Liver (tissue), 9 donors: ENCODE measurements around the gene CAT. TPM values are rescaled to one million over a fixed set of nuclear protein-coding genes. Genes with fewer than 3 reads are reported as not detected.

ENCODE experiments used
- DNase-seq: peaks from one replicate; pipeline ENCODE4 v3.0.0-alpha.2; 2017; ENCODE audit warnings: low spot score
- H3K27ac ChIP-seq, 2 donors: one replicate each; pipeline ENCODE4 v1.7.0; 2013; ENCODE audit warnings: inconsistent platforms in 2 of 2, low read length in 2 of 2, control low read depth in 1 of 2, low read depth in 1 of 2, mild to moderate bottlenecking in 1 of 2
- H3K27me3 ChIP-seq, 4 donors: one replicate each; pipeline versions ENCODE4 v1.6.1 to v1.7.0; 2013; ENCODE audit warnings: low read length in 3 of 4, inconsistent platforms in 1 of 4, mild to moderate bottlenecking in 1 of 4, moderate library complexity in 1 of 4; ENCODE audit not compliant: control insufficient read depth in 4 of 4, insufficient read depth in 4 of 4
- H3K36me3 ChIP-seq, 4 donors: one replicate each; pipeline versions ENCODE4 v1.6.1 to v1.7.0; 2013; ENCODE audit warnings: low read length in 3 of 4, mild to moderate bottlenecking in 3 of 4, low read depth in 1 of 4, moderate library complexity in 1 of 4; ENCODE audit not compliant: control insufficient read depth in 4 of 4, insufficient read depth in 3 of 4
- H3K4me1 ChIP-seq, 4 donors: one replicate each; pipeline versions ENCODE4 v1.6.1 to v1.7.0; 2013; ENCODE audit warnings: low read length in 3 of 4, mild to moderate bottlenecking in 3 of 4, moderate library complexity in 1 of 4; ENCODE audit not compliant: control insufficient read depth in 4 of 4, insufficient read depth in 4 of 4
- H3K4me3 ChIP-seq, 3 donors: one replicate each; pipeline versions ENCODE4 v1.6.1 to v1.7.0; 2013; ENCODE audit warnings: low read length in 3 of 3, control low read depth in 1 of 3, low read depth in 1 of 3, mild to moderate bottlenecking in 1 of 3
- H3K9ac ChIP-seq, 2 donors: one replicate each; pipeline ENCODE4 v1.7.0; 2013; ENCODE audit warnings: low read length in 2 of 2, mild to moderate bottlenecking in 2 of 2, moderate library complexity in 2 of 2, control low read depth in 1 of 2, low read depth in 1 of 2
- H3K9me3 ChIP-seq, 4 donors: one replicate each; pipeline versions ENCODE4 v1.6.1 to v1.7.0; 2013; ENCODE audit warnings: low read length in 3 of 4; ENCODE audit not compliant: control insufficient read depth in 4 of 4
- ATF3 ChIP-seq: IDR thresholded peaks from 2 replicates; pipeline ENCODE4 v1.6.1; 2016; ENCODE audit warnings: antibody characterized with exemption
- CTCF ChIP-seq: fragments of 150-350 bp; IDR thresholded peaks from 2 replicates; pipeline ENCODE4 v1.5.1; 2017; ENCODE audit warnings: improper control_type of control experiment, low read depth, low read length; ENCODE audit not compliant: missing input control
- EGR1 ChIP-seq, 2 donors: IDR thresholded peaks; 2 replicates each; pipeline ENCODE4 v1.6.1; 2016 to 2018; ENCODE audit warnings: antibody characterized with exemption in 2 of 2, low read depth in 2 of 2
- FOXA2 ChIP-seq: IDR thresholded peaks from 2 replicates; pipeline ENCODE4 v1.6.1; 2016; ENCODE audit warnings: antibody characterized with exemption
- GABPA ChIP-seq, 2 donors: IDR thresholded peaks in 1 of 2; conservative IDR thresholded peaks in 1 of 2; 2 replicates each; pipeline ENCODE4 v1.6.1; 2016; ENCODE audit warnings: antibody characterized with exemption in 2 of 2, mild to moderate bottlenecking in 1 of 2, moderate library complexity in 1 of 2
- HNF4A ChIP-seq, 2 donors: conservative IDR thresholded peaks; 2 replicates each; pipeline ENCODE4 v1.6.1; 2016; ENCODE audit warnings: antibody characterized with exemption in 2 of 2, mild to moderate bottlenecking in 2 of 2
- JUND ChIP-seq, 2 donors: IDR thresholded peaks; 2 replicates each; pipeline ENCODE4 v1.6.1; 2016; ENCODE audit warnings: antibody characterized with exemption in 2 of 2
- RAD21 ChIP-seq, 2 donors: IDR thresholded peaks; 2 replicates each; pipeline ENCODE4 v1.6.1; 2016; ENCODE audit warnings: antibody characterized with exemption in 2 of 2, mild to moderate bottlenecking in 2 of 2
- REST ChIP-seq: IDR thresholded peaks from 2 replicates; pipeline ENCODE4 v1.6.1; 2016; ENCODE audit warnings: antibody characterized with exemption, mild to moderate bottlenecking
- RXRA ChIP-seq, 2 donors: IDR thresholded peaks; 2 replicates each; pipeline ENCODE4 v1.6.1; 2017 to 2018; ENCODE audit warnings: antibody characterized with exemption in 2 of 2, mild to moderate bottlenecking in 1 of 2
- SP1 ChIP-seq: IDR thresholded peaks from 2 replicates; pipeline ENCODE4 v1.6.1; 2018; ENCODE audit warnings: antibody characterized with exemption, mild to moderate bottlenecking
- TAF1 ChIP-seq: conservative IDR thresholded peaks from 2 replicates; pipeline ENCODE4 v1.6.1; 2016; ENCODE audit warnings: antibody characterized with exemption, mild to moderate bottlenecking
- WGBS: extraction: QIAGEN DNeasy Blood & Tissue Kit; methylation state at CpG from one replicate; pipeline ENCODE4 v1.1.7; 2013; 5-methylcytosine and 5-hydroxymethylcytosine counted together
- polyA plus RNA-seq, 2 donors: library from polyadenylated mRNA; stranded (reverse) in 1 of 2; unstranded in 1 of 2; fragments of 200-250 nt in 1 of 2; fragments of >200 nt in 1 of 2; fragmentation: Nextera tagmentation in 1 of 2; extraction: Ambion mirVana in 1 of 2; gene quantifications; one replicate each; pipeline versions ENCODE4 v1.2.1 to v1.2.3, GENCODE V29; 2013 to 2015
- total RNA-seq, 2 donors: library from RNA; depleted of rRNA; stranded (reverse); fragments of >200 nt; gene quantifications; one replicate each; pipeline ENCODE4 v1.2.3, GENCODE V29; 2014
- donor health status: healthy.
- donor health status: healthy.
- donor health status: healthy.
- donor health status: healthy.
- donor health status: healthy.

CAT gene
- total and polyA plus RNA-seq, 4 donors, result 270 to 620 (median 388) TPM

GRCh38 chr11:34411791-34412190, 26.9 kb upstream of the CAT start (continued):
- TF ChIP-seq CTCF (no peak), FOXA2 (no peak), JUND (IDR thresholded peaks at IDR 0.05) (no peak), RAD21 (IDR thresholded peaks at IDR 0.05) (no peak), RXRA (IDR thresholded peaks at IDR 0.05) (no peak)

GRCh38 chr11:34413263-34413662, 25.5 kb upstream of the CAT start:
- H3K27ac ChIP-seq, result no peak overlapping the region
- H3K9me3 ChIP-seq, result peaks cover 0 to 7% (median 5%) of the 10 kb centered on the region in 4 donors
- TF ChIP-seq SP1 (no peak), RXRA (IDR thresholded peaks at IDR 0.05) (no peak), TAF1 (no peak)
- no peaks in the 10 kb centered on the region for H3K36me3 ChIP-seq
- peaks cover 0 to 39% (median 25%) of the 10 kb centered on the region in 4 donors for H3K4me1 ChIP-seq
- DNase-seq, result no peak
- H3K4me3 ChIP-seq, result no peak overlapping the region
- WGBS, result 90% methylated on average over 1 of the region's 1 CpG
- no peaks in the 10 kb centered on the region for H3K27me3 ChIP-seq
- H3K9ac ChIP-seq, result no peak overlapping the region

- peak overlapping the region; percentile 29 to 64 for H3K27ac ChIP-seq
- no peaks in the 10 kb centered on the region for H3K36me3 ChIP-seq
- no peak overlapping the region for H3K4me3 ChIP-seq
- H3K9ac ChIP-seq, result no peak overlapping the region
- peaks cover 0 to 32% (median 19%) of the 10 kb centered on the region in 4 donors for H3K4me1 ChIP-seq
- peaks cover 0 to 7% (median 5%) of the 10 kb centered on the region in 4 donors for H3K9me3 ChIP-seq
- H3K27me3 ChIP-seq, result no peaks in the 10 kb centered on the region
- 28% methylated on average over 4 of the region's 4 CpGs for WGBS
- no peak for DNase-seq
- TF ChIP-seq EGR1 (IDR thresholded peaks at IDR 0.05; ENCODE audit: low read depth in 2 of 2) (no peak), SP1 (peak; percentile 71), RAD21 (IDR thresholded peaks at IDR 0.05) (peak in 1 of 2 donors; percentile 28), ATF3 (no peak), HNF4A (conservative IDR thresholded peaks at IDR 0.05) (peak in 1 of 2 donors; percentile 52), RXRA (IDR thresholded peaks at IDR 0.05) (peak; percentile 63 to 72), GABPA (IDR thresholded peaks at IDR 0.05 in 1 of 2, conservative IDR thresholded peaks at IDR 0.05 in 1 of 2) (no peak), JUND (IDR thresholded peaks at IDR 0.05) (peak in 1 of 2 donors; percentile 29), REST (peak; percentile 54)
Measured at GRCh38 chr11:34415538-34415937, 23.2 kb upstream of the CAT start.
